Breast epithelium (tissue), 3 donors: ENCODE measurements around the gene PDHA1.

ENCODE experiments used
- CTCF ChIP-seq, 3 donors: fragments of 450-650 bp; IDR thresholded peaks; one replicate each; pipeline ENCODE4 v1.5.1; 2016 to 2017; ENCODE audit warnings: antibody characterized with exemption in 3 of 3, mild to moderate bottlenecking in 3 of 3, moderate library complexity in 3 of 3
- POLR2A ChIP-seq: fragments of 450-650 bp; IDR thresholded peaks from one replicate; pipeline ENCODE4 v1.6.1; 2016; ENCODE audit warnings: antibody characterized with exemption, mild to moderate bottlenecking, moderate library complexity
- POLR2AphosphoS5 ChIP-seq, 3 donors: sonication (generic); formaldehyde crosslinking; IDR thresholded peaks; one replicate each; pipeline ENCODE4 v1.6.1; 2017; ENCODE audit warnings: antibody characterized with exemption in 3 of 3

DNA sequence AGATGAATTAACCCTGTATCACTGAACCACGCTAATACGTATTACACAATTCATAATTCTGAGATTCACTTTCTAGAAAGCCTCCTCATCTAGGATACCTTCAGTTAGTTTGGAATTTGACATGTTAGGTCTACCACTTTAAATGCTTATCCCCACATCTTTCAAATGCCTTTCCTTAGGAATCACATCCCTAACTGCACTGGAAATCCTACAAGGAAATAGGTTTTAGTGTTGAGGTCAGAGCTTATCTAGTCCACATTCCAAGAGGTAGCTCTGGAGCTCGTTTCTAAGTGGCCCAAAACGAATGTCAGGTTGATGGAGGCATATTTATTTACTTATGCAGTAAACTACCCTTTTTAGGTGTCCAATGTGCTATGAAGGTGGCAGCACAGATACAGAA lies 18.0 kb downstream of the PDHA1 start:
- no peak for TF ChIP-seq CTCF (IDR thresholded peaks at IDR 0.05)
- TF ChIP-seq POLR2AphosphoS5 (IDR thresholded peaks at IDR 0.05), result no peak
- TF ChIP-seq POLR2A, result no peak
